ENCODE measurements around the gene C19orf38.

The C19orf38 gene

DNA sequence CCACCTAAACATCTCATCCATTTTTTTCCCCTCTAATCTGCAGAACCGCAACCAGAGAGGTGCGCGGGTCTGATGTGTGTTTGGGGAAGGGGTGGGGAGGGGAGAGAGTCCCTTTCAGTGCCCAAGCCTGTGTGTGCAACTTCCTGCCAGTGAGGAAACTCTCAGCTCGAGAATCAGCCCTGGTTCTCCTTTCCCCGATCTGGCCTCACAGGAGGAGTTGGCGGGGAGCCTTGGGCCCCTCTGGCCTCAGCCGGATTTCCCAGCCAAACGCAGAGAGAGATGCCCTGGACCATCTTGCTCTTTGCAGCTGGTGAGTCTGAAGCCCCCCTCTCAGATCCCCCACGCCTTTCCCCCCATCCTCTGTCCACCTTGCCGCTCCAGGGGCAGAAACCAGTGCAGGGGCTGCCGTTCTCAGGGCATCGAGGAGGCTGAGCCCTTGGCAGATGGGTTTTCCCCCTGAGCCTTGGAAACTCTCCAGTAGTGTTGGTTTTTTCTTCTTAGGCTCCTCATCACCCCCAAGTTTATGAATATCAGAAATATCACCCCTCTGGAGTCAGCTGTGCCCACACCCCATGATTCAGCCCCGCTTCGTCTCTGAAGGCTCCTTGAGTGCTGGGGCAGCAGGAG is at the start of gene C19orf38:
Gene C19orf38 (plus strand): TSS at position 186 of the 627 bp plus-strand sequence. CDS start 94 bp downstream, at position 280.
- no peak for DNase-seq

GRCh38 chr19:10800488-10800887 is 47.7 kb upstream of the C19orf38 start:
- DNase-seq, result no peak

DNA sequence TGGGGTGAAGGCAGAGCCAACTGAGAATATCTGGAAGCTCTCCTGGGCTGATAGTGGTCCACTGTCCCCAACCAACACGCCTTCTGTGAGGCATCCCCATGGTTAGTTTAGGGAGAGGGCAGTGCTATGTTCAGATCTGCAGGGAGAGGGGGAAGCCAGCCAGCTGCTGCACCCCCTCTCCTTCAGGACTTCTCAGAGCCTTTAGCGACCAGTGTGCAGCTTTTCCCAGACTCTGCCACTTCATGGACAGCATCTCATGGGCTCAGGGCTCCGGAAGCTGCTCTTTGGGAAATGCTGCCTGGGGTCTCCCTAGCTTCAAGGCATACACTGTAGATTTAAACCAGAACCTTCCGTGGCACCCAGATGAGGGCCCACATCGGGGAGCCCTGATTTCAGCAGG is 45.7 kb upstream of the C19orf38 start:
- DNase-seq, result no peak

DNA sequence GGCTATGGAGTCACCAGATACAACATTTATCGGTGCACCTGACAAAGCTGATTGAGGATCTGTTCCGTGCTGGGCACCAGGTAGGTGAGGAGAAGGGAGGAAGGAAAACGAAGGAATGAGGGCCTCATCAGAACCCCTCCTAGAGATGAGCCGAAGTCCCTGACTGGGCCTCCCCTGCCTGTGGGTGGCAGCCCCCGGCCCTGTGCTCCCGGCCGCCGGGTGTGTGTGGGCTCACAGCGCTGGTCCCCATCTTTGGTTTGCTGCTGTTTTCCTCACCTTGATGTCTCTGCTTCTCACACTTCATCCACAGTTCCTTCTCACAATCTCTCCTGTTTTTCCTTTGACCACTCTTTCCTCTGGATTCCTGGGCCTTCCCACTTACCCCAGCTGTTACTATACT is 45.0 kb upstream of the C19orf38 start:
- no peak for DNase-seq

DNA sequence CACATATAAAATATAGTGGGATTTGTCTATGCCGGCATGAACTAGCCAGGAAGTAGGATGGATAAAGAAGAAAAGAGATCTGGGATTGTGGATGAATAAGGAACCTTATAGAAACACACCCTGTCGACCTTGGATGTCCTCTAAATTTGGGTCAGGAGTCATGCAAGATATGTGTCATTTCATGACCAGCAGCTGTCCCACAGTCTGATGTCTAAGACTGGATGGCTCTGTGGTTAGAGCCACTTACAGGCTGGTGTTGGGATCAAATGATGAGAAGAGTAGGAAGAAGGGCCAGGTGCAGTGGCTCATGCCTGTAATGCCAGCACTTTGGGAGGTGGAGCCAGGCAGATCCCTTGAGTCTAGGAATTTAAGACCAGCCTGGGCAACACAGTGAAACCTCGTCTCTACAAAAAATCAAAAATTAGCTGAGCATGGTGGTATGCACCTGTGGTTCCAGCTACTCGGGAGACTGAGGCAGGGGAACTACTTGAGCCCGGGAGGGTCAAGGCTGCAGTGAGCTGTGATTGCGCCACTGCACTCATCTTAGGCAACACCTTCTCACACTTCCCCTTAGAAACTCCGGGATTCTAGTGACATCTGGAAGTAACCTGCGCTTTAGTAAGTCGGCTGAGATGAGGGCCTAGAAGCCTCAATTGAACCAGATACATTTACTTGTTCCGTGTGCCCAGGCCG is 43.0 kb upstream of the C19orf38 start:
- DNase-seq, result no peak

DNA sequence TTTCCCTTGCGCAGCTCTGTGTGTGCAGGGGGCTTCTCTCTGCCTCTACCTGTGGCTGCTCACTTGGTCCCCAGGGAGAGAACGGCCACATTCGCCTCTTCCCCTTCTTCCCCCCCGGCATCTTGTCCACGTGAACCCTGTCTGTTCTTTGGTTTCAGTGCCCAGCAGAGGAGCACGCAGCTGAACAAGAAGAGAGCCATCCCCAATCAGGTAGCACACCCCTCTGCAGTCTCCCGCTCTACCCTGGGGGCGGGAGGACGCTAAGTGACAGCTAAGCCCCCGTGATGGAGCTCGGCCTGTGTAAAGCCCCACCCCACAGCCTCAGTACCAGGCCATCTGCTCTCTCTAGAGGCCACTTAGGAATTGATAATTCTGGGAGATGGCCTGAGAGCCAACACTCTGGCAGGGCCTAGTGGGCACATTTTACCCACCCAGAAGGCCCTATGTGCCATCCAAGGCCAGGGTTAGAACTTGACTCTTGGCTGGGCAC is 42.4 kb upstream of the C19orf38 start:
- no peak for DNase-seq

DNA sequence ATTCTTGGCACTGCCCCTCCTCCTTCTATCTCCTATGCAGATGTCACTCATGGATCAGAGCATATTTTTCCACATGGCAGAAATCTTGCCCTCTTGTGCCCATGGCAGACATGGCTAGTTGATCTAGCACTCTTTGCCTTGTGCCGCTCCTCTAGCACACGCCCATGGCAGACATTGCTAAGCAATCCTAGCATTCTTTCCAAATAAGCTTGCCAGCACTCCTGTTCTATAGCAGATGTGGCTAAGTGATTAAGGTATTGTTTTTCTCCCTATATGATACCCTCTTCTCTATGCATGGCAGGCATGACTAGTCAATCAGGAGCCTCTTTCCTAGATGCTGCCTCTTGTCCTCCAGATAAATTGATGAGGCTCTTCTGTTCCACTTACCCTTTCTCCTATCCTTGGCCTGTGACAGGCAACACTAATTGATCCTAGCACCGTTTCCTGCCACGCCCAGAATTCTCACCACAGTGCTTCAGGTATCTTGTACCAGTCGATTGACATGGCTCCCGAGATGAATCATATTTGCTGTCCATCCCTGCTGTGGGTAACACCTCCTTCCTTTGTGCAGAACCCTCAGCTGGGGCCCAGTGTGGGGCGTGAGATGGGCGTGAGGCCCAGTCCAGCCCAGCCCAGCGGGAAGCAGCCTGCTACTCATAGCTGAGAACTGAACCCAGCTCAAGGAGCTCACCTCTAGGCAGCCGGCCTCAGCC is 39.1 kb upstream of the C19orf38 start:
- DNase-seq, result peak; percentile 53

GRCh38 chr19:10809651-10810285 is 38.4 kb upstream of the C19orf38 start:
- no peak for DNase-seq

GRCh38 chr19:10811391-10812111 is 36.7 kb upstream of the C19orf38 start:
- DNase-seq, result no peak

DNA sequence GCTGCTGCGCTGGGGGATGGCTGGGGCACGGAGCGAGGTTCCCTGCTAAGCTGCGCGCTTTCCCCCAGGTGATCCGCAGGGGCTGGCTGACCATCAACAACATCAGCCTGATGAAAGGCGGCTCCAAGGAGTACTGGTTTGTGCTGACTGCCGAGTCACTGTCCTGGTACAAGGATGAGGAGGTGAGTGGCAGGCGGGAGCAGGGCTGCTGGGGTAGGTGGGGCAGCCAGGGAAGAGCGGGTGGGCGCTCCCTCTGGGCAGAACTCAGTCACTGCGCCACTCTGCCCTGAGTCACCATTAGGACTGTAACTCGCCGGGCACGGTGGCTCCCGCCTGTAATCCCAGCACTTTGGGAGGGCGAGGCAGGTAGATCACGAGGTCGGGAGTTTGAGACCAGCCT is 36.0 kb upstream of the C19orf38 start:
- no peak for DNase-seq

GRCh38 chr19:10812902-10813404 is 35.3 kb upstream of the C19orf38 start:
- peak; percentile 32 for DNase-seq

- no peak for DNase-seq
Observed at GRCh38 chr19:10815007-10815536, 33.1 kb upstream of the C19orf38 start.

DNA sequence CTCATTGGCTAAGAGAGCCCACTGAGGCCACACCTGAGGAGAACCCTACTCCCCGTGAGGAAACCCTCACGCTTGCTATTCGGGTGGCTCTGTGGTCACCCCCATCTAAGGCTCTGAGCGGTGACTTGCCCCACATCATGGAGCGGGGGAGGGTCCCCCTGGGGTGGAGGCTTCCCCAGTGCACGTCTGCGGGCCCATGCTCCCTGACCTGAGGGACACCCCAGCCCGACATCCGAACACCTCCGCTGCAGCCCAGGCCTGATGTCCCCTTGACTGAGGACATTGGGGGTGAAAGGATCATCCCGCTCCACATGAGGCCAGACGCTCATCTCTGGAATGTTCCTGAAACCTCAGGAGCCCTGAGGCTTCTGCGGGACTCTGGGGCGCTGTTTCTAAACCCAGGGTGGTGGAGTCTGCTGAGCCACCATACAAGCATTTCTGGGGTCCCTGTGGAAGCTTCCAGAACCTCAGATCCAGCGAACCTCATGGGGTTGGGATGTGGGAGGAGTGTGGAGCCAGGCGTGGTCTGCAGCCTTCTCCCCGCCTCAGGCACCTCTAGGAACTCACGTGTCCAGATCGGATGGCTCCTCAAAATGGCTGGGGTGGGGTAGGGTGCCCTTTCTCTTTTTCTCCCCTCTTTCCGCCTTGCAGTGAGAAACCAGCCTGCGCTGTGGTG is 32.1 kb upstream of the C19orf38 start:
- DNase-seq, result no peak

GRCh38 chr19:10816691-10817090 is 31.5 kb upstream of the C19orf38 start:
- DNase-seq, result no peak

DNA sequence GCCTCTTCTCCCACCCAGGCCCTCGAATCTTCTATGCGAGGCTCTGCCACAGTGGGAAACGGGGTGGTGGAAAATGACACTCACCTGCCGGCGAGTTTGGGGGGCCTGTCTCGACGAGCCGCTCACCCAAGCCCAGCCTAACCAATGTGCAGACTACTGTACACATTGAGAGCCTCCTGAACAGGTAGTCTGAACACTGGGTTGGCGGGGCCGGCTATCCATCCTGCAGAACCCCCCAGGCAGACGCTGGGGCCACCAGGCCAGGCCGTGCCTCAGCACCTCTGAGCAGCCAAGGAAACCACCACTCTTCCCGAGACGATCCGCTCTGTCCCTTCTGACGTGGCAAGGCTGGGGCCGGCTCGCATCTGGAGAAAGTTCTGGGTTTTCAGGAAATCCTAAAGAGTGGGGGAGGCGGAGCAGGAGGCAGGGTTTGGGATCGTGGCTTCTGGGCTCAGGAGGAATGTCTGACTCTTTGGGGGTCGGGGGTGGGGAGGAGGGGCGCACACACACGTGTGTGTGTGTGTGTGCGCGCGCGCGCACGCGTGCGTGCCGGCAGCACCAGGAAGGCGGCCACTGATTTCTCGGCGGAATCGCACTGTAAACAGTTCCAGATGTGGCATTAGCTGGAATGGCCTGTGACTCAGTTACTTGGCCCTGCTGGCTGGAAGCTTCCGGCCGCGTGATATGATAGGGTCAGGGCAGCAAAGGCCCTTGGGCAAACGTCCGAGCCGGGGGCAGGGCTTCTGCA is 30.8 kb upstream of the C19orf38 start:
- no peak for DNase-seq

DNA sequence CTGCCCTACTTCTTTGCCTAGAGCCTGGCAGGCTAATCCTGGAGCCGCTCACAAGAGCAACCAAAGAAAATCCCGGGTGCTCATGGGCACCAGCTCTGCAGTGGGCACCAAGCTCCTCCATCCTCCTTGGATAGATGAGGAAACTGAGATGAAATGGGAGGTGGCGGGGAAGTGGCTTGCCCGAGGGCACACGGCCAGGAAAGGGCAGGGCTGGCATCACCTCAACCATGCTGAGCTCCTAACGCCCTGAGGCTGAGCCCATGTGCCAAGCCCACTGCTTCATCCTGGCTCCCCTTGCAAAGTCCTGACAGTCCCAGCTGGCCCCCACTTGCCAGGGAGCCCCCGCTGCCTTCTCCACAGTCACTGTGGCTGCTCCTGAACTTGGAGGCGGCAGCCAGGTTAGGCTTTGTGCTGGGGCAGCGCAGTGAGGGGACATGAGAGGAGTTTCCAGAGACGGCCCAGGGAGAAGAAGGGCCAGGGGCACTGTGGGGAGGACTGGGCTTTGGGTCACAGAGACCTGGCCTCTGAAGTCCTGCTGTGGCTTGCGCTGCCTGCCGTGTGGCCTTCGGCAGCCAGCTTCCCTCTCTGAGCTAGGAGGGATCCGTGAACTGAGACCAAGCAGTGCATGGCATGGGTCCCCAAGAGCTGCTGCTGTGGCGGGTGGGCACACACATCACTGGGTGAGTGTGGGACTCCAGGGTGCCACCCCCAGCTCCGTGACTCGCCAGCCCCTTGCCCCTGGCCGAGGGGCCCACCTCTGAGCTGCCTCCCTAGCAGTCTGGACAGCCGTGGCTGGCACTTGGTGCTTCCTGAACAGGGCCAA is 29.7 kb upstream of the C19orf38 start:
- DNase-seq, result no peak

GRCh38 chr19:10819124-10820060 is 28.8 kb upstream of the C19orf38 start:
- DNase-seq, result no peak

DNA sequence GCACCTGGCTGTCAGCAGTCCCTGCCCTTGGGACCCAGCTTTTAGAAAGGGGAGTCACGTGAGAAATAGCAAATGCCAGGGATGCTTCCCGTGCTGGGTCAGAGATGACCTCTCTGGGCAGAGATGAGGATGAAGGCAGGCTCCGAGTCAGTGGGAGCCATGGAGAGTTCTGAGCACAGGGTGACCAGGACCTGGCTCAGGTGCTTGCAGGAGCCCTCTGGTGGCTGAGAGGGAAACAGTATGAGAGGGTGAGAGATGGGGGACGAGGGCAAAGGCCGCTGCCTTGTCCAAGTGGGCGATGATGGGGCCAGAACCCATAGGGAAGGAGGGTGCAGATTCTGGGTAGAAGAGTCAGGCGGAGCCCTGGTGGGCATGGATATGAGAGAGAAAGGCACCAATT is 28.0 kb upstream of the C19orf38 start:
- no peak for DNase-seq

GRCh38 chr19:10823690-10824089 is 24.5 kb upstream of the C19orf38 start:
- no peak for DNase-seq
